Mesothelial cell of epicardium (in vitro differentiated cells): ENCODE measurements around the gene KRT26. TPM values are rescaled to one million over a fixed set of nuclear protein-coding genes. Genes with fewer than 3 reads are reported as not detected.
"Not testable (repeated sequence)": the region's sequence is repeated elsewhere in the genome, so short reads cannot be mapped to it uniquely, and the experiment has no call there.

Experiments
- DNase-seq, 2 experiments: peaks; one replicate each; pipeline ENCODE4 v3.0.0; 2021; ENCODE audit warnings: low spot score in 2 of 2; ENCODE audit not compliant: unreplicated experiment in 2 of 2
- H3K27ac Mint-ChIP-seq: 2 replicates; pipeline ENCODE4 v1.8.0; 2021; ENCODE audit warnings: mixed read lengths
- H3K27me3 Mint-ChIP-seq: 2 replicates; pipeline ENCODE4 v1.8.0; 2021; ENCODE audit warnings: low read depth, mixed read lengths
- H3K36me3 Mint-ChIP-seq: 2 replicates; pipeline ENCODE4 v1.8.0; 2021; ENCODE audit warnings: mixed read lengths
- H3K4me1 Mint-ChIP-seq: 2 replicates; pipeline ENCODE4 v1.8.0; 2021; ENCODE audit warnings: mixed read lengths
- H3K4me3 Mint-ChIP-seq: 2 replicates; pipeline ENCODE4 v1.8.0; 2021; ENCODE audit warnings: mild to moderate bottlenecking, moderate library complexity, mixed read lengths
- H3K9me3 Mint-ChIP-seq: 2 replicates; pipeline ENCODE4 v1.8.0; 2021; ENCODE audit warnings: mixed read lengths
- CTCF ChIP-seq: fragments of 200-600 bp; sonication (generic); IDR thresholded peaks from one replicate; pipeline ENCODE4 v1.5.0; 2021; ENCODE audit warnings: antibody characterized with exemption; ENCODE audit not compliant: unreplicated experiment
- total RNA-seq: library from RNA; stranded (reverse); gene quantifications from 3 replicates; pipeline ENCODE4 v1.2.1, GENCODE V29; 2021

The KRT26 gene
- total RNA-seq, 1 donor from 2014 or later = not detected

GRCh38 chr17:40751065-40751464, 20.9 kb downstream of the KRT26 start:
- Mint-ChIP-seq H3K4me1 (no peaks in the 10 kb centered on the region), H3K9me3 (peaks cover 3% of the 10 kb centered on the region), H3K4me3 (no peak overlapping the region), H3K27me3 (peaks cover 66% of the 10 kb centered on the region), H3K27ac (no peak overlapping the region), H3K36me3 (no peaks in the 10 kb centered on the region)
- DNase-seq = no peak
- no peak for TF ChIP-seq CTCF

GRCh38 chr17:40750391-40750790, 21.6 kb downstream of the KRT26 start:
- Mint-ChIP-seq H3K4me1 (no peaks in the 10 kb centered on the region), H3K4me3 (no peak overlapping the region), H3K36me3 (no peaks in the 10 kb centered on the region), H3K27me3 (peaks cover 63% of the 10 kb centered on the region), H3K9me3 (peaks cover 3% of the 10 kb centered on the region), H3K27ac (no peak overlapping the region)
- no peak for TF ChIP-seq CTCF
- no peak for DNase-seq

GRCh38 chr17:40748666-40749065, 23.3 kb downstream of the KRT26 start:
- not testable (repeated sequence) for DNase-seq, H3K4me1 Mint-ChIP-seq, H3K36me3 Mint-ChIP-seq, H3K9me3 Mint-ChIP-seq, H3K4me3 Mint-ChIP-seq, H3K27ac Mint-ChIP-seq
- H3K27me3 Mint-ChIP-seq = peaks cover 63% of the 10 kb centered on the region

GRCh38 chr17:40738553-40738952, 33.4 kb downstream of the KRT26 start:
- Mint-ChIP-seq H3K9me3 (peaks cover 11% of the 10 kb centered on the region), H3K4me3 (no peak overlapping the region), H3K27me3 (peaks cover 69% of the 10 kb centered on the region), H3K4me1 (no peaks in the 10 kb centered on the region), H3K36me3 (peaks cover 2% of the 10 kb centered on the region), H3K27ac (no peak overlapping the region)
- no peak for TF ChIP-seq CTCF
- no peak for DNase-seq

GRCh38 chr17:40735016-40735415, 37.0 kb downstream of the KRT26 start:
- no peaks in the 10 kb centered on the region for H3K9me3 Mint-ChIP-seq
- TF ChIP-seq CTCF = no peak
- no peaks in the 10 kb centered on the region for H3K4me1 Mint-ChIP-seq
- no peaks in the 10 kb centered on the region for H3K36me3 Mint-ChIP-seq
- H3K4me3 Mint-ChIP-seq = no peak overlapping the region
- no peak for DNase-seq
- H3K27ac Mint-ChIP-seq = no peak overlapping the region
- peaks cover 73% of the 10 kb centered on the region for H3K27me3 Mint-ChIP-seq

DNA sequence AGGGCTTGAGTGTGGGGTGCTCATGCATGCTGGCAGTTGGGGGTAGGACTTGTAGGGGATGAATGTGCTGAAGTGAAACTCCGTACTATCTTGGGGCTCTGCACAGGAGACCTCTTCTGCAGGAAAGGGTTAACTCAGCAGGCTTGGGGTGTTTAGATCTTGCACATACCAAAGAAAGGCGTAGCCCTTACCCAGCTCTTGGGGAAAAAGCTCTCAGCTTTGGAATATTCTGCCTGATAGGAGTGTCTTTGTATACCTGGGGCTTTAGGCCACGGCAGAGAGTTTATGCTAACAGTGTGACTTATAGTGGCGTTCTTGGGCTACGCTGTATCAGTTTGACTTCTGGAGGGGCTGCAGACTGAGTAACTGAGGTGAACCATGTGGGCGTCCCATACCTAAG, 38.0 kb downstream of the KRT26 start:
- Mint-ChIP-seq H3K27me3 (peaks cover 73% of the 10 kb centered on the region), H3K9me3 (no peaks in the 10 kb centered on the region), H3K4me3 (no peak overlapping the region), H3K27ac (no peak overlapping the region), H3K36me3 (no peaks in the 10 kb centered on the region), H3K4me1 (no peaks in the 10 kb centered on the region)
- DNase-seq = no peak
- no peak for TF ChIP-seq CTCF
